ENCODE results near the gene KIT. TPM values are rescaled to one million over a fixed set of nuclear protein-coding genes. Genes with fewer than 3 reads are reported as not detected.

The KIT gene
- total RNA-seq, 2 experiments from 2014 or later, result 0.05 to 0.36 TPM

GRCh38 chr4:54695337-54695736, 37.6 kb downstream of the KIT start:
- no peak for TF ChIP-seq CTCF (IDR thresholded peaks at IDR 0.05)
- no peak overlapping the region for H3K27ac ChIP-seq (ENCODE audit: low read depth in 1 of 2, low read length in 2 of 2)
- H3K27me3 ChIP-seq (ENCODE audit: control insufficient read depth in 1 of 2, insufficient read depth in 2 of 2, low read length in 2 of 2), result no peaks in the 10 kb centered on the region
- no peaks in the 10 kb centered on the region for H3K36me3 ChIP-seq (ENCODE audit: insufficient read depth, low read length)
- DNase-seq (no peak), ATAC-seq (ENCODE audit: poor library complexity) (no peak)
- H3K4me1 Mint-ChIP-seq (ENCODE audit: low read depth), result no peaks in the 10 kb centered on the region
- no peaks in the 10 kb centered on the region for H3K9me3 Mint-ChIP-seq
- H3K27ac Mint-ChIP-seq, result no peak overlapping the region
- intact Hi-C loops (cut with DNase I, micrococcal nuclease), result no loop called here
- H3K27me3 Mint-ChIP-seq, result no peaks in the 10 kb centered on the region
- H3K36me3 Mint-ChIP-seq (ENCODE audit: low read depth), result no peaks in the 10 kb centered on the region
- no peaks in the 10 kb centered on the region for H3K9me3 ChIP-seq (ENCODE audit: control insufficient read depth in 1 of 2, insufficient read depth in 1 of 2, low read length in 2 of 2)
- H3K4me1 ChIP-seq (ENCODE audit: insufficient read depth, low read length), result no peaks in the 10 kb centered on the region
- POLR2A ChIA-PET, result no interaction called here
- no peak overlapping the region for H3K4me3 ChIP-seq (ENCODE audit: low read length)
- no peak overlapping the region for H3K4me3 Mint-ChIP-seq
- CTCF ChIA-PET, result no interaction called here

- Histone ChIP-seq H3K36me3 (ENCODE audit: insufficient read depth, low read length) (no peaks in the 10 kb centered on the region), H3K4me1 (ENCODE audit: insufficient read depth, low read length) (no peaks in the 10 kb centered on the region), H3K9me3 (ENCODE audit: control insufficient read depth in 1 of 2, insufficient read depth in 1 of 2, low read length in 2 of 2) (no peaks in the 10 kb centered on the region), H3K27me3 (ENCODE audit: control insufficient read depth in 1 of 2, insufficient read depth in 2 of 2, low read length in 2 of 2) (no peaks in the 10 kb centered on the region), H3K27ac (ENCODE audit: low read depth in 1 of 2, low read length in 2 of 2) (no peak overlapping the region), H3K4me3 (ENCODE audit: low read length) (no peak overlapping the region)
- intact Hi-C loops (cut with DNase I, micrococcal nuclease), result no loop called here
- POLR2A ChIA-PET, result no interaction called here
- no peaks in the 10 kb centered on the region for H3K27me3 Mint-ChIP-seq
- no peak overlapping the region for H3K4me3 Mint-ChIP-seq
- TF ChIP-seq CTCF (IDR thresholded peaks at IDR 0.05), result no peak
- H3K36me3 Mint-ChIP-seq (ENCODE audit: low read depth), result no peaks in the 10 kb centered on the region
- no peak for ATAC-seq (ENCODE audit: poor library complexity)
- no peak overlapping the region for H3K27ac Mint-ChIP-seq
- H3K9me3 Mint-ChIP-seq, result no peaks in the 10 kb centered on the region
- CTCF ChIA-PET, result no interaction called here
- no peak for DNase-seq
- no peaks in the 10 kb centered on the region for H3K4me1 Mint-ChIP-seq (ENCODE audit: low read depth)
Observed at GRCh38 chr4:54695788-54696187, 38.0 kb downstream of the KIT start.

- no peaks in the 10 kb centered on the region for H3K4me1 ChIP-seq (ENCODE audit: insufficient read depth, low read length)
- no peak overlapping the region for H3K27ac ChIP-seq (ENCODE audit: low read depth in 1 of 2, low read length in 2 of 2)
Observed at GRCh38 chr4:54696649-54697048, 38.9 kb downstream of the KIT start.

More at GRCh38 chr4:54696649-54697048, 38.9 kb downstream of the KIT start:
- Histone ChIP-seq H3K27me3 (ENCODE audit: control insufficient read depth in 1 of 2, insufficient read depth in 2 of 2, low read length in 2 of 2) (no peaks in the 10 kb centered on the region), H3K9me3 (ENCODE audit: control insufficient read depth in 1 of 2, insufficient read depth in 1 of 2, low read length in 2 of 2) (no peaks in the 10 kb centered on the region), H3K36me3 (ENCODE audit: insufficient read depth, low read length) (no peaks in the 10 kb centered on the region), H3K4me3 (ENCODE audit: low read length) (no peak overlapping the region)
- H3K27ac Mint-ChIP-seq, result no peak overlapping the region
- no peaks in the 10 kb centered on the region for H3K9me3 Mint-ChIP-seq
- H3K4me3 Mint-ChIP-seq, result no peak overlapping the region
- no peak for DNase-seq
- no peaks in the 10 kb centered on the region for H3K4me1 Mint-ChIP-seq (ENCODE audit: low read depth)
- ATAC-seq (ENCODE audit: poor library complexity), result no peak
- H3K27me3 Mint-ChIP-seq, result no peaks in the 10 kb centered on the region
- intact Hi-C loops (cut with DNase I, micrococcal nuclease), result no loop called here
- TF ChIP-seq CTCF (IDR thresholded peaks at IDR 0.05), result no peak
- POLR2A ChIA-PET, result no interaction called here
- no peaks in the 10 kb centered on the region for H3K36me3 Mint-ChIP-seq (ENCODE audit: low read depth)
- CTCF ChIA-PET, result no interaction called here
